ENCODE results near the gene SARNP.

The SARNP gene

GRCh38 chr12:55746174-55746912 lies 71.2 kb downstream of the SARNP start:
- Histone ChIP-seq H3K27ac (ENCODE audit: insufficient read depth in 1 of 2, low read depth in 1 of 2, low read length in 2 of 2, poor library complexity in 1 of 2, severe bottlenecking in 2 of 2) (no peak overlapping the region), H3K4me3 (ENCODE audit: control insufficient read depth in 1 of 7, extremely low read depth in 1 of 7, insufficient read depth in 4 of 7, low read depth in 2 of 7, low read length in 6 of 7) (no peak overlapping the region), H3K9me3 (ENCODE audit: control extremely low read depth in 1 of 5, control insufficient read depth in 4 of 5, insufficient read depth in 2 of 5, low read depth in 1 of 5, low read length in 4 of 5) (no peaks in the 10 kb centered on the region), H3K36me3 (ENCODE audit: control insufficient read depth in 4 of 4, insufficient read depth in 4 of 4, low read length in 3 of 4) (peaks cover 0 to 28% (median 10%) of the 10 kb centered on the region in 4 experiments), H3K27me3 (replicated peaks in 2 of 5; ENCODE audit: control insufficient read depth in 4 of 5, insufficient read depth in 5 of 5, low read length in 4 of 5) (no peaks in the 10 kb centered on the region), H3K4me1 (ENCODE audit: control extremely low read depth in 1 of 4, control insufficient read depth in 4 of 4, insufficient read depth in 4 of 4, low read length in 3 of 4) (peaks cover 2 to 38% (median 27%) of the 10 kb centered on the region in 4 experiments)
- no peak for DNase-seq
- 23% methylated on average over 2 of the region's 3 CpGs for whole genome bisulfite sequencing (ENCODE audit: insufficient coverage)
- CTCF ChIA-PET = interaction anchor here (0.8 to 13.3 kb wide), 11 partner anchors 8 to 193 kb away, joined by 3 to 145 read pairs (median 4); partner anchors contain the start of gene CD63
- POLR2A ChIA-PET = no interaction called here

- H3K4me3 ChIP-seq (ENCODE audit: control insufficient read depth in 1 of 7, extremely low read depth in 1 of 7, insufficient read depth in 4 of 7, low read depth in 2 of 7, low read length in 6 of 7) = peak overlapping the region in 4 of 7 experiments; percentile 19 to 91 (median 86)
- POLR2A ChIA-PET = interaction anchor here (0.5 to 0.7 kb wide), 3 partner anchors 36 to 229 kb away, joined by 3 read pairs; no protein-coding TSS in a partner anchor
- H3K9me3 ChIP-seq (ENCODE audit: control extremely low read depth in 1 of 5, control insufficient read depth in 4 of 5, insufficient read depth in 2 of 5, low read depth in 1 of 5, low read length in 4 of 5) = no peaks in the 10 kb centered on the region
- CTCF ChIA-PET = interaction anchor here (0.8 to 13.3 kb wide), 9 partner anchors 11 to 194 kb away, joined by 3 to 145 read pairs (median 4); partner anchors contain the start of gene CD63
- 47% methylated on average over 5 of the region's 13 CpGs for WGBS (ENCODE audit: insufficient coverage)
- H3K36me3 ChIP-seq (ENCODE audit: control insufficient read depth in 4 of 4, insufficient read depth in 4 of 4, low read length in 3 of 4) = peaks cover 0 to 20% (median 6%) of the 10 kb centered on the region in 4 experiments
- no peaks in the 10 kb centered on the region for H3K27me3 ChIP-seq (replicated peaks in 2 of 5; ENCODE audit: control insufficient read depth in 4 of 5, insufficient read depth in 5 of 5, low read length in 4 of 5)
- peak in 1 of 3 donors; percentile 32 for DNase-seq
- H3K27ac ChIP-seq (ENCODE audit: insufficient read depth in 1 of 2, low read depth in 1 of 2, low read length in 2 of 2, poor library complexity in 1 of 2, severe bottlenecking in 2 of 2) = no peak overlapping the region
- peaks cover 2 to 38% (median 27%) of the 10 kb centered on the region in 4 experiments for H3K4me1 ChIP-seq (ENCODE audit: control extremely low read depth in 1 of 4, control insufficient read depth in 4 of 4, insufficient read depth in 4 of 4, low read length in 3 of 4)
Measured at GRCh38 chr12:55745361-55746173, 72.0 kb downstream of the SARNP start.

GRCh38 chr12:55744340-55745030 lies 73.0 kb downstream of the SARNP start:
- H3K4me3 ChIP-seq (ENCODE audit: control insufficient read depth in 1 of 7, extremely low read depth in 1 of 7, insufficient read depth in 4 of 7, low read depth in 2 of 7, low read length in 6 of 7) = peak overlapping the region; percentile 50 to 91 (median 78)
- ChIA-PET POLR2A (interaction anchor here (0.7 to 1.8 kb wide), 3 partner anchors 10 to 73 kb away, joined by 3 to 8 read pairs (median 3); partner anchors contain the start of genes ORMDL2 and SARNP), CTCF (interaction anchor here (0.9 to 13.3 kb wide), 14 partner anchors 10 to 285 kb away, joined by 3 to 145 read pairs (median 3); partner anchors contain the start of gene CD63)
- no peak for DNase-seq
- H3K9me3 ChIP-seq (ENCODE audit: control extremely low read depth in 1 of 5, control insufficient read depth in 4 of 5, insufficient read depth in 2 of 5, low read depth in 1 of 5, low read length in 4 of 5) = no peaks in the 10 kb centered on the region
- WGBS (ENCODE audit: insufficient coverage) = 13% methylated on average over 8 of the region's 11 CpGs
- H3K27me3 ChIP-seq (replicated peaks in 2 of 5; ENCODE audit: control insufficient read depth in 4 of 5, insufficient read depth in 5 of 5, low read length in 4 of 5) = no peaks in the 10 kb centered on the region
- H3K36me3 ChIP-seq (ENCODE audit: control insufficient read depth in 4 of 4, insufficient read depth in 4 of 4, low read length in 3 of 4) = peaks cover 0 to 12% (median 5%) of the 10 kb centered on the region in 4 experiments
- H3K4me1 ChIP-seq (ENCODE audit: control extremely low read depth in 1 of 4, control insufficient read depth in 4 of 4, insufficient read depth in 4 of 4, low read length in 3 of 4) = peaks cover 2 to 38% (median 27%) of the 10 kb centered on the region in 4 experiments
- H3K27ac ChIP-seq (ENCODE audit: insufficient read depth in 1 of 2, low read depth in 1 of 2, low read length in 2 of 2, poor library complexity in 1 of 2, severe bottlenecking in 2 of 2) = peak overlapping the region in 1 of 2 experiments; percentile 37

- Histone ChIP-seq H3K27me3 (replicated peaks in 2 of 5; ENCODE audit: control insufficient read depth in 4 of 5, insufficient read depth in 5 of 5, low read length in 4 of 5) (no peaks in the 10 kb centered on the region), H3K4me3 (ENCODE audit: control insufficient read depth in 1 of 7, extremely low read depth in 1 of 7, insufficient read depth in 4 of 7, low read depth in 2 of 7, low read length in 6 of 7) (peak overlapping the region; percentile 62 to 91 (median 85)), H3K27ac (ENCODE audit: insufficient read depth in 1 of 2, low read depth in 1 of 2, low read length in 2 of 2, poor library complexity in 1 of 2, severe bottlenecking in 2 of 2) (peak overlapping the region in 1 of 2 experiments; percentile 37), H3K9me3 (ENCODE audit: control extremely low read depth in 1 of 5, control insufficient read depth in 4 of 5, insufficient read depth in 2 of 5, low read depth in 1 of 5, low read length in 4 of 5) (no peaks in the 10 kb centered on the region), H3K4me1 (ENCODE audit: control extremely low read depth in 1 of 4, control insufficient read depth in 4 of 4, insufficient read depth in 4 of 4, low read length in 3 of 4) (peaks cover 2 to 42% (median 27%) of the 10 kb centered on the region in 4 experiments), H3K36me3 (ENCODE audit: control insufficient read depth in 4 of 4, insufficient read depth in 4 of 4, low read length in 3 of 4) (peaks cover 0 to 5% (median 2%) of the 10 kb centered on the region in 4 experiments)
- WGBS (ENCODE audit: insufficient coverage) = 2% methylated on average over 67 of the region's 73 CpGs
- ChIA-PET POLR2A (interaction anchor here (0.5 to 1.8 kb wide), 4 partner anchors 11 to 262 kb away, joined by 3 to 8 read pairs (median 3); partner anchors contain the start of genes CD63, ORMDL2 and SARNP), CTCF (interaction anchor here (0.6 to 13.3 kb wide), 15 partner anchors 9 to 578 kb away, joined by 3 to 145 read pairs (median 3); partner anchors contain the start of genes CD63 and DNAJC14)
- DNase-seq = peak; percentile 65 to 84 (median 76)
Measured at GRCh38 chr12:55743406-55744339, 73.9 kb downstream of the SARNP start.

- WGBS (ENCODE audit: insufficient coverage) = under 1% methylated on average over 16 of the region's 53 CpGs
- Histone ChIP-seq H3K27ac (ENCODE audit: insufficient read depth in 1 of 2, low read depth in 1 of 2, low read length in 2 of 2, poor library complexity in 1 of 2, severe bottlenecking in 2 of 2) (peak within 1 kb of the TSS in 1 of 2 experiments; percentile 64), H3K27me3 (replicated peaks in 2 of 5; ENCODE audit: control insufficient read depth in 4 of 5, insufficient read depth in 5 of 5, low read length in 4 of 5) (no peaks in the 10 kb centered on the region), H3K4me1 (ENCODE audit: control extremely low read depth in 1 of 4, control insufficient read depth in 4 of 4, insufficient read depth in 4 of 4, low read length in 3 of 4) (peaks cover 5 to 50% (median 35%) of the 10 kb centered on the region in 4 experiments), H3K36me3 (ENCODE audit: control insufficient read depth in 4 of 4, insufficient read depth in 4 of 4, low read length in 3 of 4) (no peaks in the 10 kb centered on the region), H3K4me3 (ENCODE audit: control insufficient read depth in 1 of 7, extremely low read depth in 1 of 7, insufficient read depth in 4 of 7, low read depth in 2 of 7, low read length in 6 of 7) (peak within 1 kb of the TSS; percentile 62 to 91 (median 85)), H3K9me3 (ENCODE audit: control extremely low read depth in 1 of 5, control insufficient read depth in 4 of 5, insufficient read depth in 2 of 5, low read depth in 1 of 5, low read length in 4 of 5) (no peaks in the 10 kb centered on the region)
- CTCF ChIA-PET = interaction anchor here (0.6 to 13.3 kb wide), 13 partner anchors 10 to 578 kb away, joined by 3 to 145 read pairs (median 3); partner anchors contain the start of genes DNAJC14, ORMDL2 and SARNP
- POLR2A ChIA-PET = interaction anchor here (0.5 to 1.8 kb wide), 6 partner anchors 12 to 555 kb away, joined by 3 to 8 read pairs (median 3); partner anchors contain the start of genes CD63, ORMDL2 and SARNP
- DNase-seq = peak; percentile 71 to 87 (median 83)
Measured at GRCh38 chr12:55742719-55743405, 74.7 kb downstream of the SARNP start, which contains the start of gene GDF11. Gene GDF11, plus strand, starts transcription at chr12:55743122. Its CDS starts 195 bp downstream, at chr12:55743317.

Data from common myeloid progenitor, CD34-positive (primary cell).